RKO (cell line): Measurements from ENCODE around the gene ABLIM2.
"Not testable (repeated sequence)": the region's sequence is repeated elsewhere in the genome, so short reads cannot be mapped to it uniquely, and the experiment has no call there.

Experiments used
- DNase-seq: peaks from one replicate; pipeline ENCODE4 v3.0.0-alpha.2; 2016; ENCODE audit warnings: low spot score

The ABLIM2 gene

GRCh38 chr4:7962609-7963508, 195.8 kb downstream of the ABLIM2 start:
- DNase-seq = no peak

GRCh38 chr4:7960790-7961655, 197.6 kb downstream of the ABLIM2 start:
- DNase-seq = no peak

- no peak for DNase-seq
Observed at GRCh38 chr4:7960017-7960789, 198.4 kb downstream of the ABLIM2 start.

- DNase-seq = no peak
Observed at GRCh38 chr4:7959078-7959477, 199.5 kb downstream of the ABLIM2 start.

- DNase-seq = no peak
Observed at GRCh38 chr4:7956934-7957656, 201.5 kb downstream of the ABLIM2 start.

GRCh38 chr4:7956270-7956808, 202.3 kb downstream of the ABLIM2 start:
- DNase-seq = no peak

- no peak for DNase-seq
Observed at GRCh38 chr4:7955393-7955792, 203.2 kb downstream of the ABLIM2 start.

GRCh38 chr4:7952615-7953014, 206.0 kb downstream of the ABLIM2 start:
- no peak for DNase-seq

- DNase-seq = no peak
Observed at GRCh38 chr4:7950301-7951092, 208.1 kb downstream of the ABLIM2 start.

- no peak for DNase-seq
Observed at GRCh38 chr4:7949759-7950158, 208.9 kb downstream of the ABLIM2 start.

GRCh38 chr4:7947927-7948326, 210.7 kb downstream of the ABLIM2 start:
- DNase-seq = no peak

- DNase-seq = no peak
Observed at GRCh38 chr4:7945709-7946380, 212.8 kb downstream of the ABLIM2 start.

GRCh38 chr4:7944599-7945220, 213.9 kb downstream of the ABLIM2 start:
- no peak for DNase-seq

- not testable (repeated sequence) for DNase-seq
Observed at GRCh38 chr4:7943688-7944087, 214.9 kb downstream of the ABLIM2 start.

GRCh38 chr4:7943211-7943610, 215.4 kb downstream of the ABLIM2 start:
- no peak for DNase-seq

GRCh38 chr4:7941965-7942496, 216.6 kb downstream of the ABLIM2 start:
- no peak for DNase-seq

- DNase-seq = no peak
Observed at GRCh38 chr4:7941111-7941964, 217.3 kb downstream of the ABLIM2 start.
